Measurements from ENCODE around the gene OLR1.

DNA sequence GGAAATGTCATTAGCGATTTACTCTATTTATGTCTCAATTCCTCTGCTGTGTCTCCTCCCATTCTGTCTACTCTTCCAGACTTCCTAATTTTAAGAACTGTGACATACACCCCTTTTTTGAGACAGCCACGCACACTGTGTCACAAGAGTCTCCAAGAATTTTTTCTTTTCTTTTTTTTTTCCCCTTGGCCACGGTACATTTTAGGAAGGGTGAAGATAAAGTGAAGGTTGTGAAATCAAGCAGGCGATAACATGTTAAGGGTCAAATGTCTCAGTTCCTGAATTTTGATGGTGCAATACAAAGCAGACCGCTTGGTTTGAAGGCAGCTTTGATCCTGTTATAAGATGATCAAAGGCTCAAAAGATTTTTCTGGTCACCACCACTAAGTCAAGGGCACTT is 4.3 kb downstream of the OLR1 start:
- TF ChIP-seq, protein P1, sequence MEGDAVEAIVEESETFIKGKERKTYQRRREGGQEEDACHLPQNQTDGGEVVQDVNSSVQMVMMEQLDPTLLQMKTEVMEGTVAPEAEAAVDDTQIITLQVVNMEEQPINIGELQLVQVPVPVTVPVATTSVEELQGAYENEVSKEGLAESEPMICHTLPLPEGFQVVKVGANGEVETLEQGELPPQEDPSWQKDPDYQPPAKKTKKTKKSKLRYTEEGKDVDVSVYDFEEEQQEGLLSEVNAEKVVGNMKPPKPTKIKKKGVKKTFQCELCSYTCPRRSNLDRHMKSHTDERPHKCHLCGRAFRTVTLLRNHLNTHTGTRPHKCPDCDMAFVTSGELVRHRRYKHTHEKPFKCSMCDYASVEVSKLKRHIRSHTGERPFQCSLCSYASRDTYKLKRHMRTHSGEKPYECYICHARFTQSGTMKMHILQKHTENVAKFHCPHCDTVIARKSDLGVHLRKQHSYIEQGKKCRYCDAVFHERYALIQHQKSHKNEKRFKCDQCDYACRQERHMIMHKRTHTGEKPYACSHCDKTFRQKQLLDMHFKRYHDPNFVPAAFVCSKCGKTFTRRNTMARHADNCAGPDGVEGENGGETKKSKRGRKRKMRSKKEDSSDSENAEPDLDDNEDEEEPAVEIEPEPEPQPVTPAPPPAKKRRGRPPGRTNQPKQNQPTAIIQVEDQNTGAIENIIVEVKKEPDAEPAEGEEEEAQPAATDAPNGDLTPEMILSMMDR (IDR thresholded peaks at IDR 0.05), result no peak
- no peak for TF ChIP-seq POLR2A (IDR thresholded peaks at IDR 0.05)

All from esophagus squamous epithelium (tissue), 4 donors.